Activated T-cell treated with anti-CD3 and anti-CD28 coated beads for 1 hour (primary cell): ENCODE data around the gene STPG4.
"Not testable (repeated sequence)": the region's sequence is repeated elsewhere in the genome, so short reads cannot be mapped to it uniquely, and the experiment has no call there.

Experiments used
- DNase-seq: peaks from one replicate; pipeline ENCODE4 v3.0.0-alpha.2; 2020; ENCODE audit warnings: low read depth

Gene STPG4

DNA sequence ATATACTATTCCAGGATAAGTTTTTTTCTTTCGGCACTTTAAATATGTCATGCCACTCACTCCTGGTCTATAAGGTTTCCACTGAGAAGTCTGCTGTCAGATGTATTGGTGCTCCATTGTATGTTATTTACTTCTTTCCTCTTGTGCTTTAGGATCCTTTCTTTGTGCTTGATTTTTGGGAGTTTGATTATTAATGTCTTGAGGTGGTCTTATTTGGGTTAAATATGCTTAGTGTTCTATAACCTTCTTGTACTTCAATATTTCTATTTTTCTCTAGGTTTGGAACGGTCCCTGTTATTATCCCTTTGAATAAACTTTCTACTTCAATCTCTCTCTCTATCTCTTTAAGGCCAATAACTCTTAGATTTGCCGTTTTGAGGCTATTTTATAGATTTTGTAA, 28.3 kb downstream of the STPG4 start:
- DNase-seq: no peak

DNA sequence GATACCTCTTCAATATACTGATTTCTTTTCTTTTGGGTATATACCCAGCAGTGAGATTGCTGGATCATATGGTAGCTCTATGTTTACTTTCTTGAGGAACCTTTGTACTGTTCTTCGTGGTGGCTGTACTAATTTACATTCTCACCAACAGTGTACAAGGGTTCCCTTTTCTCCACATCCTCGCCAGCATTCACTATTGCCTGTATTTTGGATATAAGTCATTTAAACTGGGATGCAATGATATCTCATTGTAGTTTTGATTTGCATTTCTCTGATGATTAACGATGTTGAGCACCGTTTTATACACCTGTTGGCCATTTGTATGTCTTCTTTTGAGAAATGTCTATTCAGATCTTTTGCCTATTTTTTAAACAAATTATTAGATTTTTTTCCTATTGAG, 30.4 kb downstream of the STPG4 start:
- DNase-seq: not testable (repeated sequence)

GRCh38 chr2:47120424-47120823, 34.7 kb downstream of the STPG4 start:
- not testable (repeated sequence) for DNase-seq

GRCh38 chr2:47119001-47119400, 36.1 kb downstream of the STPG4 start:
- no peak for DNase-seq

DNA sequence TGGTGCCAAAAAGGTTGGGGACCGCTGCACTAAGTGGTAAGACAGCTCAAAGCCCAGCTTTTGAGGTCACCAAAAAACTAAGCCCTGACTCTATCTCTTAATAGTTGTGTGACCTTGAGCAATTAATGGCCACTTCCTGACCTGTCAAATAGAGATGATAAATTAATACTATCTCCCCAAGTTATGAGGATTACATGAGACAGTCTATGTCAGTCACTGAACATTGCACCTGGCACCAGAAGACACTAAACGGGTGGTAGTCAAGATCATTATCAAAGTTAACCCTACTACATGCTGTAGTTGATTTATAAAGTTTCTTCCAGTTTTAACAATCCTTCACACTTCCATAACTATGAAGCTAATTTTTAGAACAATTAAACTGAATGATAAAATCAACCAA, 36.5 kb downstream of the STPG4 start:
- DNase-seq: no peak

GRCh38 chr2:47112665-47113435, 42.3 kb downstream of the STPG4 start:
- DNase-seq: no peak

DNA sequence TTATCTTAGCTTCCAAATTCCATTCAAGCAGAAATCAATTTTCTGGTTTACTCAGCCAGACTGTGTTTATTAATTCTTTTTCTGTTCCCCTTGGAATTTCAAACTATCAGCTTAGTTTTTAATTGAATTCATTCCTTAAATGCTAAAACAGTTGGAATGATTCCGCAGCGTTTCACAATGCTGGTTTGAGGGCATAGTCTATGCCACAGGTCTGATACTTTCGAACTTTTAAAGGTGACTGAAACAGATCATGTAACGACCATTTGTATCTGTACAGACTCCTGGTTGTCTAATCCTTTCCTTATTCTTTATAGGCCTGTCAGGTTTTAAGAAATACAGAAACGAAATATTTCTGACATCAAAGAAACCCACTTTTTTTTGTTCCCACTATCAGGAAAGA, 45.4 kb downstream of the STPG4 start:
- no peak for DNase-seq

GRCh38 chr2:47109007-47109375, 46.1 kb downstream of the STPG4 start:
- no peak for DNase-seq

GRCh38 chr2:47108267-47109006, 46.7 kb downstream of the STPG4 start:
- not testable (repeated sequence) for DNase-seq

GRCh38 chr2:47107201-47107600, 47.9 kb downstream of the STPG4 start:
- DNase-seq: not testable (repeated sequence)

DNA sequence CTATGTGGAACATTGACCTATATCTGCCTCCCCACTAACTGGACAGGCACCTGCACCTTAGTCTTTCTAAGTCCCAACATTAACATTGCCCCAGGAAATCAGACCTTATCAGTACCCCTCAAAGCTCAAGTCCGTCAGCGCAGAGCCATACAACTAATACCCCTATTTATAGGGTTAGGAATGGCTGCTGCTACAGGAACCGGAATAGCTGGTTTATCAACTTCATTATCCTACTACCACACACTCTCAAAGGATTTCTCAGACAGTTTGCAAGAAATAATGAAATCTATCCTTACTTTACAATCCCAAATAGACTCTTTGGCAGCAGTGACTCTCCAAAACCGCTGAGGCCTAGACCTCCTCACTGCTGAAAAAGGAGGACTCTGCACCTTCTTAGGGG, 48.9 kb downstream of the STPG4 start:
- not testable (repeated sequence) for DNase-seq

DNA sequence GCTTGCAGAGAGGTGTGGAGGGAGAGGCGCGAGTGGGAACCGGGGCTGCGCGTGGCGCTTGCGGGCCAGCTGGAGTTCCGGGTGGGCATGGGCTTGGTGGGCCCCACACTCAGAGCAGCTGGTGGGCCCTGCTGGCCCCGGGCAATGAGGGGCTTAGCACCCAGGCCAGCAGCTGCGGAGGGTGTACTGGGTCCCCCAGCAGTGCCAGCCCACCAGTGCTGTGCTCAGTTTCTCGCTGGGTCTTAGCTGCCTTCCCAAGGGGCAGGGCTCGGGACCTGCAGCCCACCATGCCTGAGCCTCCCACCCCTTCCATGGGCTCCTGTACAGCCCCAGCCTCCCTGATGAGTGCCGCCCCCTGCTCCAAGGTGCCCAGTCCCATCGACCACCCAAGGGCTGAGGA, 55.4 kb downstream of the STPG4 start:
- not testable (repeated sequence) for DNase-seq

- DNase-seq: no peak
These were observed 56.2 kb downstream of the STPG4 start for GRCh38 chr2:47098953-47099352.

GRCh38 chr2:47097563-47097962, 57.5 kb downstream of the STPG4 start:
- DNase-seq: no peak

DNA sequence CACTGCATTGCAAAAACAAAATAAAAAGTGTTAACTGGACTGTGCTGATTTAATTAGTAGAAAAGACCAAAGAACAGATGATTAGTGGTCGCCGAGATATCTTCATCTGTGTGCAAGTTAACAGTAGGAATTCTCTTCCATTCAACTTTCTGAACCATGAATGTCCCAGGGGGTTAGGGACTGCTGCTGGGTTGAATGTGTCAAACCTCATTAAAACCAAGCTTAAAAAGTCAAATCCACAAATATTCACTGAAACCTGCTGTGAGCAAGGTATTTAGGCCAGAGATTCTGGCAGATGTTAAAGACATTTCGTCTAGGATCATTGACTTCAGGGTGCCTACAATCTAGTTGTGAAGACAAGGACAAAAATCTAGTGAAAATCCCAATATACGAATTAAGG, 58.7 kb downstream of the STPG4 start:
- DNase-seq: no peak

DNA sequence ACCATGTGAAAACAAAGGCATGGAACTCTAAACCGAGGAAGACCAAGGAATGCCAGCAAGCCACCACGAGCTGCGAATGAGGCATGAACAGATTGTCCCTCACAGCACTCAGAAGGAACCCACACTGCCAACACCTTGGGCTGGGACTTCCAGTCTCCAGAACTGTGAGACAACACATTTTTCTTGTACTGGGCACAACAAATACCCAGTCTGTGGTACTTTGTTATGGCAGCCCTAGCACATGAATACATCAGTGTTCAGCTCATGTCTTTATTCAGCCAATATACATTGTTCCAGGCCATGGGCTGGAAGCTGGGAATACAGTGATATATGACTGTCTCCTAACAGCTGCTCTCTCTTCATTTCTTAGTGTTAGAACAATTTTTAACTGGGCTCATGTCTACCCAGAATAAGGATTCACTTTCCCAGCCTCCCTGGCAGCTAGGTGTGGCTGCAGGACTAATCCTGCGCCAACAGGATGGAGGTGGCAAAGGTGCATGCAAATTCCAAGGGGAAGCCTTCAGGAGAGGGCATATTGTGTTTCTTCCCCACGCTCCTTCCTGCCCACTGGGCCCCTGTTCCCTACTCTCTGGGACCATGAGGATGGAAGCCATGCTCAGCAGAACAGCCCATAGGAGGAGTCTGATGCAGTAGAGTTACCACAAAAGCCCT, 59.6 kb downstream of the STPG4 start:
- no peak for DNase-seq

- no peak for DNase-seq
These were observed 60.5 kb downstream of the STPG4 start for GRCh38 chr2:47094511-47095142.

DNA sequence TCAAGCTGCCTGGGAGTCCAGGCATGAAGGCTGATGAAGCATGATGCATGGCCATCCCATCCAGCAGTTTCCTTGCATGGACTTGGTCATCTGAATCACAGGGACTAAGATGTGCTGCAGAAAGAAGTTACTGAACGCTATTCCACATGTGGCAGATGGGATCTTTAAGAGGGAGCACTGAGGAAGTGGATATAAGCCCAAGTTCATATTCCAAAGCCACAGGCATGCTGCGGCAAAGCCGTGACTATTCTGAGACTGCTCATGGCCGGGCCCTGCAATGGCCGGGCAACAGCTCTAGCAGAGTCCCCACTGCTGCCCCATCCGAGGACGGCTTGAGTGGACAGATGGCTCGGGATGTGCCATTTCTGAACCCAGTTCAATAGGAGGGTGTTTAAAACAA, 61.5 kb downstream of the STPG4 start:
- DNase-seq: no peak

- DNase-seq: no peak
These were observed 62.6 kb downstream of the STPG4 start for GRCh38 chr2:47092465-47092864.

DNA sequence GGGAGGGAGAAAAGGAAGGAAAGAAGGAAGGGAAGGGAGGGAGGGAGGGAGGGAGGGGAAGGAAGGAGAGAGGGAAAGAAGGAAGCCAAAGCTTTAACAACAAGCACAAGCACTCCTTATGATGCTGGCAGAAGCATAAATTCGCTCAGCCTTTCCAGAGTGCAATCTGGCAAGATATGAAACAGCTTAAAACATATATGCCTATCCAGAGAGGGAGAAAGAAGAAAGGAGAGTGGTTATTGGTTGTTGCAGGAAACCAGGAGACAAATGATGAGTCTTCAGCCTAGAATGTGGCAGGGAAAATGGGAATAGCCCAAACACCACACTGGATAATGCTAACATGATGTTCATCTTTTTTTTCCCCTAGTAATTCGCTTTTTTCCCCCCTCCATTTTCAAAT, 64.0 kb downstream of the STPG4 start:
- DNase-seq: no peak

DNA sequence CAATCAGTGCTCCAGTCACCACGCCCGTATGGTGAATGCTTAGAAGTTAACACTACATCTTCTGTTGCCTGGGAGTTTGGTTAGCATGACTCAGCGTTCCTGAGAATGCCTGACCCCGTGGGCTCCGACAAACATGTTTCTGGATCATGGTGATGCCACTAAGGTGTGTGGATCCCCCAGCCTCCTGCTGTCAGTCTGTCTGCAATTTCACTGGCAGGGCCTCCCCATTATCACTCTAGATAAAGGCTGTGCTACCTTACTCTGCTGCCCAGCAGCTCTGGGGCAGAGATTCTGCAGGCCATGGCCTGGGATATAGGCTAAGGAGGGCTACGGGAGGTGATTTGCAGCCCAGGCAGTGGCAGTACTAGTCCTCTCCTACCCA, 66.0 kb downstream of the STPG4 start:
- no peak for DNase-seq

DNA sequence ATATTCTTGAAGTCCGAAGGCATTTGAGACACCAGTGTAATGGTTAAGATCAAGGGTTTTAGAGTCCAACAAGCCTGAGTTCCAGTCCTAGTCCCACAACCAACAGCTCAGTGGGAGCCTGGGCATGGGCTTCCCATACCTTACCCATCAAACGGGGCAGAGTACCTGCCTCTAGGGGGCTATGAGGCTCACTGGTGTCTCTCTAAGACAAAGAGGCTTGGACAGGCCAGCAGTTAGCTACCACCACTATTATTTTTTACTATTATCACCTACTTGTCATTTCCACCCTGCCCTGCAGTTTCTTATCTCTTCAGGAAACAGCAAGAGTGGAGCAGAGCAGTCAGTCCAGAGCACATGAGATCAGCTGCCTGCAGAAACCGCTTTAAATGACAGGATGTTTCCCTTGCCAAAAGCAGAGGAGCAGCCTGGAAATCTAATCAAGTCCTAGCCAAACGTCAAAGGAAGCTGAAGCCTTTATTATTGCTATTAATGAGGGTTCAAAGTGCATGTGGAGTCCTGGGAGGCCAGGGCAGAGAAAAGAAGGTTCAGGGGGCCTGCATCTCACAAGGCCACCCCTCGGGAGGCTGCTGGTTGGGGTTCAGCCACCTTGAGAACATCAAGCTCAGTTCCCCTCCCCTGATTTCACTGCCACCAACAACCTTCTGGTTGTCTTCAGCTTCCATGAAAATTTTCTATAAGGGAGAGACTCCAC, 66.6 kb downstream of the STPG4 start:
- no peak for DNase-seq
